Ovary (tissue), 3 donors: ENCODE measurements around the gene LTC4S.
A peak's percentile ranks its signal among the peaks of the same experiment; 100 is the strongest.

Experiments
- CTCF ChIP-seq, 3 donors: fragments of 450-650 bp in 2 of 3; fragments of 200-600 bp in 1 of 3; IDR thresholded peaks; one replicate each; pipeline versions ENCODE4 v1.5.1 to v1.8.0; 2016 to 2022; ENCODE audit warnings: antibody characterized with exemption in 3 of 3, mild to moderate bottlenecking in 1 of 3
- EP300 ChIP-seq: sonication (generic); formaldehyde crosslinking; IDR thresholded peaks from one replicate; pipeline ENCODE4 v1.6.1; 2017; ENCODE audit warnings: antibody characterized with exemption
- donor health status: DM: no; HTN: no; CAD: no.

- TF ChIP-seq CTCF (IDR thresholded peaks at IDR 0.05) (no peak), EP300 (peak; percentile 96)
Observed at GRCh38 chr5:179818746-179819295, 25.0 kb downstream of the LTC4S start.
